Prostate gland (tissue), 2 donors: ENCODE data around the gene EIPR1.

Experiments used
- CTCF ChIP-seq, 4 experiments: fragments of 200-600 bp in 2 of 4; fragments of 450-650 bp in 2 of 4; sonication (generic) in 2 of 4; IDR thresholded peaks; 1 replicate in 3 of 4; 2 replicates in 1 of 4; pipeline ENCODE4 v1.5.1; 2016 to 2019; ENCODE audit warnings: antibody characterized with exemption in 4 of 4, mild to moderate bottlenecking in 2 of 4, moderate library complexity in 2 of 4
- POLR2A ChIP-seq: fragments of 450-650 bp; IDR thresholded peaks from one replicate; pipeline ENCODE4 v1.6.1; 2016; ENCODE audit warnings: antibody characterized with exemption, mild to moderate bottlenecking

- TF ChIP-seq POLR2A (peak; percentile 63), CTCF (IDR thresholded peaks at IDR 0.05) (peak in 2 of 4 experiments; percentile 23 to 48)
These were observed at the start of gene EIPR1 for GRCh38 chr2:3377612-3378432.
